Trophoblast cell (in vitro differentiated cells and primary cell): ENCODE data around the gene DAD1.

Source experiments
- DNase-seq, 2 donors: peaks; one replicate each; pipeline ENCODE4 v3.0.0-alpha.2; 2016
- H2AFZ ChIP-seq: 2 replicates; pipeline ENCODE4 v1.6.1; 2013; ENCODE audit warnings: low read length, moderate library complexity, mild to moderate bottlenecking; ENCODE audit not compliant: insufficient read depth, poor library complexity
- H2AK5ac ChIP-seq: 2 replicates; pipeline ENCODE4 v1.6.1; 2013; ENCODE audit warnings: mild to moderate bottlenecking, low read length
- H2BK120ac ChIP-seq: 2 replicates; pipeline ENCODE4 v1.6.1; 2013; ENCODE audit warnings: low read length, mild to moderate bottlenecking, moderate library complexity; ENCODE audit not compliant: insufficient read depth, poor library complexity
- H2BK12ac ChIP-seq: 2 replicates; pipeline ENCODE4 v1.6.1; 2013; ENCODE audit warnings: mild to moderate bottlenecking, low read length, moderate library complexity
- H2BK5ac ChIP-seq: 2 replicates; pipeline ENCODE4 v1.6.1; 2013; ENCODE audit warnings: low read length, low read depth, moderate library complexity, mild to moderate bottlenecking; ENCODE audit not compliant: poor library complexity
- H3K14ac ChIP-seq: 2 replicates; pipeline ENCODE4 v1.6.1; 2013; ENCODE audit warnings: mild to moderate bottlenecking, low read length
- H3K18ac ChIP-seq: 2 replicates; pipeline ENCODE4 v1.6.1; 2013; ENCODE audit warnings: mild to moderate bottlenecking, low read length
- H3K23ac ChIP-seq: 2 replicates; pipeline ENCODE4 v1.6.1; 2013; ENCODE audit warnings: low read length
- H3K27ac ChIP-seq: 2 replicates; pipeline ENCODE4 v1.5.1; 2013; ENCODE audit warnings: low read depth, mild to moderate bottlenecking, inconsistent platforms, low read length, moderate library complexity
- H3K27me3 ChIP-seq: 2 replicates; pipeline ENCODE4 v1.6.1; 2013; ENCODE audit warnings: inconsistent platforms, mild to moderate bottlenecking, low read length, moderate library complexity; ENCODE audit not compliant: insufficient read depth
- H3K36me3 ChIP-seq, 2 experiments: 1 replicate in 1 of 2; 2 replicates in 1 of 2; pipeline ENCODE4 v1.6.1; 2013; ENCODE audit warnings: low read length in 2 of 2, mild to moderate bottlenecking in 2 of 2, moderate library complexity in 1 of 2; ENCODE audit not compliant: insufficient read depth in 2 of 2, control insufficient read depth in 1 of 2
- H3K4ac ChIP-seq: 2 replicates; pipeline ENCODE4 v1.6.1; 2013; ENCODE audit warnings: low read depth, mild to moderate bottlenecking, low read length, moderate library complexity
- H3K4me1 ChIP-seq, 2 experiments: 1 replicate in 1 of 2; 2 replicates in 1 of 2; pipeline ENCODE4 v1.6.1; 2013; ENCODE audit warnings: low read length in 2 of 2, mild to moderate bottlenecking in 2 of 2, moderate library complexity in 1 of 2; ENCODE audit not compliant: insufficient read depth in 2 of 2, control insufficient read depth in 1 of 2
- H3K4me2 ChIP-seq: 2 replicates; pipeline ENCODE4 v1.6.1; 2013; ENCODE audit warnings: inconsistent platforms, mild to moderate bottlenecking, low read length, moderate library complexity
- H3K4me3 ChIP-seq: 2 replicates; pipeline ENCODE4 v1.5.1; 2013; ENCODE audit warnings: mild to moderate bottlenecking, low read depth, low read length, inconsistent platforms
- H3K79me1 ChIP-seq: one replicate; pipeline ENCODE4 v1.6.1; 2013; ENCODE audit warnings: low read length
- H3K79me2 ChIP-seq: 2 replicates; pipeline ENCODE4 v1.6.1; 2013; ENCODE audit warnings: low read length, mild to moderate bottlenecking; ENCODE audit not compliant: control insufficient read depth, insufficient read depth, poor library complexity
- H3K9ac ChIP-seq: 2 replicates; pipeline ENCODE4 v1.6.1; 2013; ENCODE audit warnings: mild to moderate bottlenecking, low read length
- H3K9me3 ChIP-seq: 2 replicates; pipeline ENCODE4 v1.6.1; 2013; ENCODE audit warnings: low read depth, mild to moderate bottlenecking, control low read depth, inconsistent platforms, low read length; ENCODE audit not compliant: insufficient read depth
- H4K12ac ChIP-seq: 2 replicates; pipeline ENCODE4 v1.6.1; 2013; ENCODE audit warnings: low read depth, mild to moderate bottlenecking, low read length, moderate library complexity
- H4K8ac ChIP-seq: 2 replicates; pipeline ENCODE4 v1.6.1; 2013; ENCODE audit warnings: low read depth, mild to moderate bottlenecking, low read length, moderate library complexity
- H4K91ac ChIP-seq: one replicate; pipeline ENCODE4 v1.6.1; 2013; ENCODE audit warnings: low read depth, mild to moderate bottlenecking, low read length, moderate library complexity
- WGBS: extraction: QIAGEN DNeasy Blood & Tissue Kit; methylation state at CpG from one replicate; pipeline ENCODE4 v1.1.7; 2013; ENCODE audit warnings: missing lambda C conversion rate; ENCODE audit not compliant: insufficient read length, insufficient coverage; ENCODE audit errors: extremely low coverage; 5-methylcytosine and 5-hydroxymethylcytosine counted together

The DAD1 gene

GRCh38 chr14:22530127-22530526 is 58.9 kb downstream of the DAD1 start:
- H4K8ac ChIP-seq = no peak overlapping the region
- H3K27me3 ChIP-seq = no peaks in the 10 kb centered on the region
- H3K4me2 ChIP-seq = no peak overlapping the region
- no peak for DNase-seq
- H3K4ac ChIP-seq = no peak overlapping the region
- H2BK12ac ChIP-seq = no peak overlapping the region
- no peaks in the 10 kb centered on the region for H3K79me1 ChIP-seq
- no peaks in the 10 kb centered on the region for H3K79me2 ChIP-seq
- WGBS = no CpG with 5 or more reads among the region's 1 CpG
- H3K27ac ChIP-seq = no peak overlapping the region
- no peaks in the 10 kb centered on the region for H3K4me1 ChIP-seq
- H2AK5ac ChIP-seq = no peak overlapping the region
- H2AFZ ChIP-seq = no peak overlapping the region
- no peak overlapping the region for H4K91ac ChIP-seq
- H3K23ac ChIP-seq = no peak overlapping the region
- H2BK5ac ChIP-seq = no peak overlapping the region
- H3K9ac ChIP-seq = no peak overlapping the region
- no peak overlapping the region for H2BK120ac ChIP-seq
- no peak overlapping the region for H3K14ac ChIP-seq
- no peak overlapping the region for H3K4me3 ChIP-seq
- no peaks in the 10 kb centered on the region for H3K9me3 ChIP-seq
- H3K18ac ChIP-seq = no peak overlapping the region
- no peak overlapping the region for H4K12ac ChIP-seq
- no peaks in the 10 kb centered on the region for H3K36me3 ChIP-seq

- H3K14ac ChIP-seq = no peak overlapping the region
- DNase-seq = no peak
- no peaks in the 10 kb centered on the region for H3K4me1 ChIP-seq
- H2AK5ac ChIP-seq = no peak overlapping the region
- no peaks in the 10 kb centered on the region for H3K79me1 ChIP-seq
- H4K8ac ChIP-seq = no peak overlapping the region
- no CpG with 5 or more reads among the region's 1 CpG for WGBS
- H3K4me3 ChIP-seq = no peak overlapping the region
- H3K9ac ChIP-seq = no peak overlapping the region
- H2AFZ ChIP-seq = no peak overlapping the region
- no peaks in the 10 kb centered on the region for H3K9me3 ChIP-seq
- no peak overlapping the region for H4K91ac ChIP-seq
- H3K4ac ChIP-seq = no peak overlapping the region
- H2BK5ac ChIP-seq = no peak overlapping the region
- H3K79me2 ChIP-seq = no peaks in the 10 kb centered on the region
- H3K36me3 ChIP-seq = no peaks in the 10 kb centered on the region
- H3K4me2 ChIP-seq = no peak overlapping the region
- no peak overlapping the region for H2BK12ac ChIP-seq
- no peak overlapping the region for H3K23ac ChIP-seq
- no peak overlapping the region for H4K12ac ChIP-seq
- no peaks in the 10 kb centered on the region for H3K27me3 ChIP-seq
- H2BK120ac ChIP-seq = no peak overlapping the region
- H3K27ac ChIP-seq = no peak overlapping the region
- no peak overlapping the region for H3K18ac ChIP-seq
Observed at GRCh38 chr14:22526744-22527143, 62.3 kb downstream of the DAD1 start.

- Histone ChIP-seq H4K91ac (no peak overlapping the region), H3K79me2 (no peaks in the 10 kb centered on the region), H3K9ac (no peak overlapping the region), H3K27me3 (no peaks in the 10 kb centered on the region), H3K18ac (no peak overlapping the region), H3K36me3 (no peaks in the 10 kb centered on the region), H2BK12ac (no peak overlapping the region), H3K9me3 (no peaks in the 10 kb centered on the region), H3K4me2 (no peak overlapping the region), H3K79me1 (no peaks in the 10 kb centered on the region), H3K4me3 (no peak overlapping the region), H4K12ac (no peak overlapping the region), H3K14ac (no peak overlapping the region), H2AFZ (no peak overlapping the region), H3K27ac (no peak overlapping the region), H4K8ac (no peak overlapping the region), H2BK5ac (no peak overlapping the region), H3K4ac (no peak overlapping the region), H2BK120ac (no peak overlapping the region), H3K23ac (no peak overlapping the region), H3K4me1 (no peaks in the 10 kb centered on the region), H2AK5ac (no peak overlapping the region)
- WGBS = no CpG with 5 or more reads among the region's 5 CpGs
- no peak for DNase-seq
Observed at GRCh38 chr14:22526218-22526617, 62.8 kb downstream of the DAD1 start.

- no peak for DNase-seq
Observed at GRCh38 chr14:22524784-22525161, 64.3 kb downstream of the DAD1 start.

More at GRCh38 chr14:22524784-22525161, 64.3 kb downstream of the DAD1 start:
- H3K4me3 ChIP-seq = no peak overlapping the region
- no peaks in the 10 kb centered on the region for H3K79me2 ChIP-seq
- H3K79me1 ChIP-seq = no peaks in the 10 kb centered on the region
- no peaks in the 10 kb centered on the region for H3K27me3 ChIP-seq
- H3K4me1 ChIP-seq = no peaks in the 10 kb centered on the region
- H4K12ac ChIP-seq = no peak overlapping the region
- H4K8ac ChIP-seq = no peak overlapping the region
- H3K18ac ChIP-seq = no peak overlapping the region
- no peak overlapping the region for H3K23ac ChIP-seq
- no peaks in the 10 kb centered on the region for H3K9me3 ChIP-seq
- no peak overlapping the region for H4K91ac ChIP-seq
- H2BK120ac ChIP-seq = no peak overlapping the region
- H2BK5ac ChIP-seq = no peak overlapping the region
- H3K14ac ChIP-seq = no peak overlapping the region
- no peak overlapping the region for H2AK5ac ChIP-seq
- H3K27ac ChIP-seq = no peak overlapping the region
- H3K4ac ChIP-seq = no peak overlapping the region
- no peaks in the 10 kb centered on the region for H3K36me3 ChIP-seq
- H2BK12ac ChIP-seq = no peak overlapping the region
- H3K9ac ChIP-seq = no peak overlapping the region
- no peak overlapping the region for H3K4me2 ChIP-seq
- no peak overlapping the region for H2AFZ ChIP-seq
